Type B pancreatic cell (in vitro differentiated cells): Measurements from ENCODE around the gene AGFG1. TPM values are rescaled to one million over a fixed set of nuclear protein-coding genes. Genes with fewer than 3 reads are reported as not detected.
"Not testable (repeated sequence)": the region's sequence is repeated elsewhere in the genome, so short reads cannot be mapped to it uniquely, and the experiment has no call there.

ENCODE experiments used
- DNase-seq: peaks from one replicate; pipeline ENCODE4 v3.0.0; 2021; ENCODE audit warnings: mixed read lengths; ENCODE audit not compliant: unreplicated experiment; ENCODE audit errors: extremely low spot score
- H3K27ac Mint-ChIP-seq: 2 replicates; pipeline ENCODE4 v1.8.0; 2021; ENCODE audit warnings: mild to moderate bottlenecking, mixed read lengths
- H3K27me3 Mint-ChIP-seq: 2 replicates; pipeline ENCODE4 v1.8.0; 2021; ENCODE audit warnings: mixed read lengths
- H3K36me3 Mint-ChIP-seq: 2 replicates; pipeline ENCODE4 v1.8.0; 2021; ENCODE audit warnings: mixed read lengths
- H3K4me1 Mint-ChIP-seq: one replicate; pipeline ENCODE4 v1.8.0; 2021; ENCODE audit warnings: mixed read lengths; ENCODE audit not compliant: unreplicated experiment
- H3K4me3 Mint-ChIP-seq: 2 replicates; pipeline ENCODE4 v1.8.0; 2021; ENCODE audit warnings: mild to moderate bottlenecking, mixed read lengths
- H3K9me3 Mint-ChIP-seq: 2 replicates; pipeline ENCODE4 v1.8.0; 2021; ENCODE audit warnings: mixed read lengths
- total RNA-seq: library from RNA; stranded (reverse); gene quantifications from 2 replicates; pipeline ENCODE4 v1.2.1, GENCODE V29; 2021; ENCODE audit warnings: low replicate concordance
- TF ChIP-seq, protein P1 (sequence below): fragments of 200-600 bp; sonication (generic); conservative IDR thresholded peaks from 2 replicates; pipeline ENCODE4 v1.5.0; 2021; ENCODE audit warnings: antibody characterized with exemption, mild to moderate bottlenecking

Gene AGFG1
- total RNA-seq, 1 donor from 2014 or later = 63.2 TPM

DNA sequence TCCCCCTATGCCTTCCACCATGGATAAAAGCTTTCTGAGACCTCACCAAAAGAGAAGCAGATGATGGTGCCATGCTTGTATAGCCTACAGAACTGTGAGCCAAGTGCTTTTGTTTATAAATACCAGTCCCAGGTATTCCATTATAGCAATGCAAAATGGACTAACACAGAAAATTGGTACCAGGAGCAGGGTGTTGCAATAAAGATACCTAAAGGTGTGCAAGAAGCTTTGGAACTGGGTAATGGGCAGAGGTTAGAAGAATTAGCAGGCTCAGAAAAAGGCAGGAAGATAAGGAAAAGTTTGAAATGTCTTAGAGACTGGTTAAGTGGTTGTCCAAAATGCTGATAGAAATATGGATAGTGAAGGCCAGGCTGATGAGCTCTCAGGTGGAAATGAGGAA is 110.4 kb downstream of the AGFG1 start:
- TF ChIP-seq, protein P1, sequence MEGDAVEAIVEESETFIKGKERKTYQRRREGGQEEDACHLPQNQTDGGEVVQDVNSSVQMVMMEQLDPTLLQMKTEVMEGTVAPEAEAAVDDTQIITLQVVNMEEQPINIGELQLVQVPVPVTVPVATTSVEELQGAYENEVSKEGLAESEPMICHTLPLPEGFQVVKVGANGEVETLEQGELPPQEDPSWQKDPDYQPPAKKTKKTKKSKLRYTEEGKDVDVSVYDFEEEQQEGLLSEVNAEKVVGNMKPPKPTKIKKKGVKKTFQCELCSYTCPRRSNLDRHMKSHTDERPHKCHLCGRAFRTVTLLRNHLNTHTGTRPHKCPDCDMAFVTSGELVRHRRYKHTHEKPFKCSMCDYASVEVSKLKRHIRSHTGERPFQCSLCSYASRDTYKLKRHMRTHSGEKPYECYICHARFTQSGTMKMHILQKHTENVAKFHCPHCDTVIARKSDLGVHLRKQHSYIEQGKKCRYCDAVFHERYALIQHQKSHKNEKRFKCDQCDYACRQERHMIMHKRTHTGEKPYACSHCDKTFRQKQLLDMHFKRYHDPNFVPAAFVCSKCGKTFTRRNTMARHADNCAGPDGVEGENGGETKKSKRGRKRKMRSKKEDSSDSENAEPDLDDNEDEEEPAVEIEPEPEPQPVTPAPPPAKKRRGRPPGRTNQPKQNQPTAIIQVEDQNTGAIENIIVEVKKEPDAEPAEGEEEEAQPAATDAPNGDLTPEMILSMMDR = no peak
- Mint-ChIP-seq H3K27ac (no peak overlapping the region), H3K4me1 (no peaks in the 10 kb centered on the region), H3K9me3 (peaks cover 7% of the 10 kb centered on the region), H3K36me3 (no peaks in the 10 kb centered on the region), H3K4me3 (no peak overlapping the region), H3K27me3 (peaks cover 3% of the 10 kb centered on the region)
- no peak for DNase-seq

DNA sequence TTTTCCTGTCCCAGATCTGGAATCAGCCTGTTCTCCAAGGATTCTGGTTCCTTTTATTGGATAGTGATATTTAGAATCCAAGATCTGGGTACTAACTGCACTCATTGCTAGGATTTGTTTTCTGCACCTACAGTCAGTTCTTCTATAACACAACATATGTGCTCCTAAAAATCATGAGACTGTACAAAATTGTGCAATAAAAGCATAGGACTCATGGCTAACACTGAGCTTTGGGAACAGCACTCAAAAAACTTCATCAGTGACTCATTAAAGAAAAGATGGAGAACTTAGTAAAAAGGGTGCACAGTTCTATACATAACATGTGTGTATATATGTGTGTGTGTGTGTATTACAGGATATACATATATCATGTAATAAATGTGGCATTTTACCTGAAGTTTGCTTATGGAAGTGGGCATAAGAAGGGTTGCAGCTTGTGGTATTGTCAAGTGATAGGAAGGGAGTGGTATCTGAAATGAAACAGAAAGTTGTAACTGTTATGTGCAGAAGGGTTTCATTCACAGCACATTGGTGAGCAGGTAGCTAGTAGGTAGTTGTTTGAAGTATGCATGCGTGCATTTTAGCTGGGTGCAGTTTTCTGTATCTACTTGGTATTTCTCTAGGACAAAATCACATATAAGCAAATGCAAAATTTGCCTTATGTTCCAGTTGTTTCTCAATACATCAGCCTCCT is 120.9 kb downstream of the AGFG1 start:
- H3K4me1 Mint-ChIP-seq = no peaks in the 10 kb centered on the region

DNA sequence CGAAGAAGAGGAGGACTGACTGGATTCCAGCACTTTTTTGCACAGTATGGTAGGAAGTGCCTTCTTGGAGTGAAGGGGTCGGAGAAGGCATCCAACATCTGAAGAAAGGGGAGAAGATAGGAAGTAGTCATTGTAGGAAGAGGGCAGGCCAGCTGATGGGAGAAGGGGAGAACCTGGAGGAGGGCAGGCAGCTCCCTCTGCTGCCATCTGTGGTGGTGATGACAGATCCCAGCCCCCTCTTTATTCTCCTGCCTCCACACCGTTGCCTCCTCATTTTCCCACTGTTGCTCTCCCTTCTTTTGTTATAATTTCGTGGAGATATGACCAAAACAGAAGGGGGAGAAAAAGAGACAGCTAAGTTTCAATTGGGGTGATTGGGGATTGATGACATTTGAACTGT is 123.8 kb downstream of the AGFG1 start:
- no peak for DNase-seq
- Mint-ChIP-seq H3K27me3 (peaks cover 6% of the 10 kb centered on the region), H3K9me3 (no peaks in the 10 kb centered on the region), H3K4me1 (no peaks in the 10 kb centered on the region), H3K4me3 (no peak overlapping the region), H3K36me3 (no peaks in the 10 kb centered on the region), H3K27ac (no peak overlapping the region)
- TF ChIP-seq, protein P1 = no peak

More for the DNA sequence above, 120.9 kb downstream of the AGFG1 start:
- H3K36me3 Mint-ChIP-seq = no peaks in the 10 kb centered on the region
- H3K27ac Mint-ChIP-seq = no peak overlapping the region
- DNase-seq = no peak
- TF ChIP-seq, protein P1 = no peak
- H3K9me3 Mint-ChIP-seq = no peaks in the 10 kb centered on the region
- peaks cover 6% of the 10 kb centered on the region for H3K27me3 Mint-ChIP-seq
- H3K4me3 Mint-ChIP-seq = no peak overlapping the region

DNA sequence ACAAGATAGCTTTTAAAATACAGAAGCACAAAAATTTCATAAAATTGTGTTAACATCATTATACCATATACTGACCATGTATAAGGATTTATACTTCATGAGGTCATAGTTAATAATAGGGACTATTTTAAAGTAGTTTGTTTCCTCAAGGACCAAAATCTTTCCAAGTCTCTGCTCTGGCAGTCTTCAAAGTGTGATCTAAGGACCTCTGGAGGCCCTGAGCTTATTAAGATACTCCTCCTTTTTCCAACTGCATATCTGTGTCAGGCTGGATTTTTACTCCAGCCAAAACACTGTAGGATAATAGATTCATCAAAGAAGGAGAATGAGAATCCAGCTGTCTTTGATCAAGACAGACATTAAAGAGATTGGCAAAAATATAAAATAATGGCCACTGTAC is 125.1 kb downstream of the AGFG1 start:
- Mint-ChIP-seq H3K27ac (no peak overlapping the region), H3K27me3 (peaks cover 6% of the 10 kb centered on the region), H3K4me3 (no peak overlapping the region), H3K4me1 (no peaks in the 10 kb centered on the region), H3K9me3 (no peaks in the 10 kb centered on the region), H3K36me3 (no peaks in the 10 kb centered on the region)
- TF ChIP-seq, protein P1 = no peak
- DNase-seq = no peak

DNA sequence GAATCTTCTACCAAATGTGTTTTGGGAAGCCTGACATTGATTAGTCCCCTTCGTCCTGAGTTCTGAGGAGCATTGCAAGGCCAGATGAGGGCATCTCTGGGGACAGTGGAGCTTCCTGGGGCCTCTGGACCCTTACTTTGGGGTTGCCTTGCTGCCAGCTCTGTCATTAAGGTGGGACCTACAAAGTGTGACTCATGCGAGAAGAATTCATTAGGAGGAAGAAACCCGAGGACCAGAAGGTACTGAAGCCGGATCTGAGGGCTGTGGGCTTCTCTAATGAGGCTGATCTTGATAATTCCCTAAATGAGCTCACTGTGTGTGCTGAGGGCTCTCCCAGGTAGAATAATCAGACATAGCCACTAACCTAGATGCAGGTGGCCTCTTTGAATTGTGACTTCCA is 126.0 kb downstream of the AGFG1 start:
- H3K36me3 Mint-ChIP-seq = no peaks in the 10 kb centered on the region
- no peak for DNase-seq
- H3K27ac Mint-ChIP-seq = no peak overlapping the region
- no peak overlapping the region for H3K4me3 Mint-ChIP-seq
- TF ChIP-seq, protein P1 = no peak
- H3K27me3 Mint-ChIP-seq = peaks cover 6% of the 10 kb centered on the region
- H3K9me3 Mint-ChIP-seq = no peaks in the 10 kb centered on the region
- no peaks in the 10 kb centered on the region for H3K4me1 Mint-ChIP-seq

DNA sequence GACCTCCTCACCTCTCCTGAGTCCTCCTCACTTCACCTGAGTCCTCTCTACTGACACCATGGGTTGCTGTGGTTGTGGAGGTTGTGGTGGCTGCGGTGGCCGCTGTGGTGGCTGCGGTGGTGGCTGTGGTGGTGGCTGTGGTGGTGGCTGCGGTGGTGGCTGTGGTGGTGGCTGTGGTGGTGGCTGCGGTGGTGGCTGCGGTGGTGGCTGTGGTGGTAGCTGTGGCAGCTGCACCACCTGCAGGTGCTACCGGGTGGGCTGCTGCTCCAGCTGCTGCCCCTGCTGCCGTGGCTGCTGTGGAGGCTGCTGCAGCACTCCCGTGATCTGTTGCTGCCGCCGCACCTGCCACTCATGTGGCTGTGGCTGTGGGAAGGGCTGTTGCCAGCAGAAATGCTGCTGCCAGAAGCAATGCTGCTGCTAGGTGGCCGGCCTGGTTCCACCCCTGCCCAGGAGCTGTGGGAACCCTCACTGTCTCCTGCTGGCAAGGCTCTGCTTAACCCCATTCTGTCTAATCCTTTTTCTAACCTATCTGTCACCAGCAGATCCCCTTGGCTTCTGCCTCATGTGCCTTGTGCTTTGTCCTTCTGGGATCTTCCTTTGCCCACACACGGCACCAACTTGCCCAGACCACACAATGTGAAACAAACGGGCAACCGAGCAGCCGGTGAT is 127.0 kb downstream of the AGFG1 start, which contains the start of gene SCYGR2:
Gene SCYGR2 (plus strand): TSS at position 59 of the 669 bp plus-strand sequence. CDS start 0 bp downstream, at position 59.
- H3K27ac Mint-ChIP-seq, DNase-seq, H3K9me3 Mint-ChIP-seq, H3K4me1 Mint-ChIP-seq, H3K36me3 Mint-ChIP-seq, H3K27me3 Mint-ChIP-seq, H3K4me3 Mint-ChIP-seq: not testable (repeated sequence)
